Caco-2 (cell line): Measurements from ENCODE around the gene TUBGCP6. TPM values are rescaled to one million over a fixed set of nuclear protein-coding genes. Genes with fewer than 3 reads are reported as not detected.
A peak's percentile ranks its signal among the peaks of the same experiment; 100 is the strongest.

ENCODE experiments used
- BruUV-seq: library from RNA; stranded (reverse); fragments of 400-500 nt; replicated peaks from 2 replicates; lab custom pipeline; 2021; lab: Mats Ljungman, UMichigan
- CTCF ChIA-PET: fragments of 300-600 bp; sonication (Branson Sonifier 250); formaldehyde crosslinking; loops from one replicate; lab custom pipeline; 2022; ENCODE audit warnings: antibody characterized with exemption; lab: Charles Lee
- POLR2A ChIA-PET: fragments of 300-600 bp; sonication (Branson Sonifier 250); formaldehyde crosslinking; loops from one replicate; lab custom pipeline; 2022; ENCODE audit warnings: antibody characterized with exemption; lab: Charles Lee
- DNase-seq, 2 experiments: peaks; one replicate each; pipeline versions ENCODE4 v3.0.0 to v3.0.0-alpha.2; 2020 to 2022
- H3K27me3 ChIP-seq: replicated peaks from 2 replicates; pipeline ENCODE4 v1.6.0; 2011; ENCODE audit warnings: low read length; ENCODE audit not compliant: control insufficient read depth, insufficient read depth
- H3K36me3 ChIP-seq: 2 replicates; pipeline ENCODE4 v1.5.1; 2011; ENCODE audit warnings: low read length; ENCODE audit not compliant: control insufficient read depth, insufficient read depth
- H3K4me1 ChIP-seq: fragments of 250-450 bp; sonication (Bioruptor Pico); 2 replicates; pipeline ENCODE4 v1.5.1; 2020; ENCODE audit warnings: mild to moderate bottlenecking
- H3K4me3 ChIP-seq: 2 replicates; pipeline ENCODE4 v1.5.1; 2011; ENCODE audit warnings: low read depth, mild to moderate bottlenecking, control low read depth, low read length
- H3K9me3 ChIP-seq: fragments of 250-450 bp; sonication (Bioruptor Pico); 2 replicates; pipeline ENCODE4 v1.5.1; 2020; ENCODE audit warnings: mild to moderate bottlenecking, moderate library complexity
- H3K27ac Mint-ChIP-seq: one replicate; pipeline ENCODE4 v1.8.0; 2022; ENCODE audit warnings: mixed read lengths; ENCODE audit not compliant: unreplicated experiment
- H3K27me3 Mint-ChIP-seq: one replicate; pipeline ENCODE4 v1.8.0; 2022; ENCODE audit warnings: mixed read lengths; ENCODE audit not compliant: insufficient read depth, unreplicated experiment
- H3K36me3 Mint-ChIP-seq: one replicate; pipeline ENCODE4 v1.8.0; 2022; ENCODE audit warnings: mild to moderate bottlenecking, mixed read lengths; ENCODE audit not compliant: insufficient read depth, unreplicated experiment
- H3K4me1 Mint-ChIP-seq: one replicate; pipeline ENCODE4 v1.8.0; 2022; ENCODE audit warnings: low read depth, mixed read lengths; ENCODE audit not compliant: unreplicated experiment
- H3K4me3 Mint-ChIP-seq: one replicate; pipeline ENCODE4 v1.8.0; 2022; ENCODE audit warnings: mild to moderate bottlenecking, moderate library complexity, mixed read lengths; ENCODE audit not compliant: unreplicated experiment
- H3K9me3 Mint-ChIP-seq: one replicate; pipeline ENCODE4 v1.8.0; 2022; ENCODE audit warnings: mixed read lengths; ENCODE audit not compliant: unreplicated experiment
- CTCF ChIP-seq, 2 experiments: fragments of 200-600 bp in 1 of 2; IDR thresholded peaks; 1 replicate in 1 of 2; 2 replicates in 1 of 2; pipeline versions ENCODE4 v1.5.1 to v1.8.0; 2011 to 2022; ENCODE audit warnings: antibody characterized with exemption in 1 of 2, control low read depth in 1 of 2, inconsistent platforms in 1 of 2, low read depth in 1 of 2, low read length in 1 of 2, mild to moderate bottlenecking in 1 of 2, moderate library complexity in 1 of 2; ENCODE audit not compliant: insufficient read depth in 1 of 2, severe bottlenecking in 1 of 2, unreplicated experiment in 1 of 2
- intact Hi-C: fragments of 100-400 bp; cut with micrococcal nuclease; formaldehyde crosslinking; loops from one replicate; pipeline ENCODE4 v1.10.0; 2022; ENCODE audit not compliant: unreplicated experiment
- total RNA-seq: library from RNA; stranded (reverse); gene quantifications from 2 replicates; pipeline ENCODE4 v1.2.3, GENCODE V29; 2022

The TUBGCP6 gene
- total RNA-seq, 1 experiment from 2014 or later = 29.3 TPM

GRCh38 chr22:50269573-50269969 is 24.7 kb upstream of the TUBGCP6 start:
- Mint-ChIP-seq H3K36me3 (peaks cover 23% of the 10 kb centered on the region), H3K27ac (no peak overlapping the region), H3K4me1 (no peaks in the 10 kb centered on the region), H3K4me3 (peak overlapping the region; percentile 54), H3K9me3 (no peaks in the 10 kb centered on the region), H3K27me3 (no peaks in the 10 kb centered on the region)
- peaks cover 16% of the 10 kb centered on the region for H3K4me1 ChIP-seq
- H3K36me3 ChIP-seq = no peaks in the 10 kb centered on the region
- ChIA-PET POLR2A (no interaction called here), CTCF (interaction anchor here (1.1 kb wide), 1 partner anchor 17 kb away, joined by 3 read pairs; no protein-coding TSS in a partner anchor)
- peak overlapping the region; percentile 45 for H3K4me3 ChIP-seq
- intact Hi-C loops = no loop called here
- DNase-seq = no peak
- BruUV-seq = no TSS peak
- H3K27me3 ChIP-seq = no peaks in the 10 kb centered on the region
- no peak for TF ChIP-seq CTCF (IDR thresholded peaks at IDR 0.05; ENCODE audit: insufficient read depth in 1 of 2, low read depth in 1 of 2, low read length in 1 of 2, severe bottlenecking in 1 of 2, unreplicated experiment in 1 of 2)
- H3K9me3 ChIP-seq = no peaks in the 10 kb centered on the region

- Mint-ChIP-seq H3K36me3 (peaks cover 17% of the 10 kb centered on the region), H3K9me3 (no peaks in the 10 kb centered on the region), H3K27me3 (no peaks in the 10 kb centered on the region), H3K4me3 (peak overlapping the region; percentile 38), H3K4me1 (no peaks in the 10 kb centered on the region), H3K27ac (no peak overlapping the region)
- Histone ChIP-seq H3K36me3 (no peaks in the 10 kb centered on the region), H3K4me1 (peaks cover 16% of the 10 kb centered on the region), H3K27me3 (no peaks in the 10 kb centered on the region), H3K4me3 (no peak overlapping the region), H3K9me3 (no peaks in the 10 kb centered on the region)
- no TSS peak for BruUV-seq
- ChIA-PET POLR2A (no interaction called here), CTCF (interaction anchor here (0.6 kb wide), 1 partner anchor 18 kb away, joined by 3 read pairs; the partner anchor contains the start of gene HDAC10)
- TF ChIP-seq CTCF (IDR thresholded peaks at IDR 0.05; ENCODE audit: insufficient read depth in 1 of 2, low read depth in 1 of 2, low read length in 1 of 2, severe bottlenecking in 1 of 2, unreplicated experiment in 1 of 2) = no peak
- DNase-seq = no peak
- intact Hi-C loops = no loop called here
Observed at GRCh38 chr22:50268655-50269113, 23.9 kb upstream of the TUBGCP6 start.

GRCh38 chr22:50267591-50268390 is 23.0 kb upstream of the TUBGCP6 start:
- Mint-ChIP-seq H3K9me3 (no peaks in the 10 kb centered on the region), H3K4me1 (no peaks in the 10 kb centered on the region), H3K36me3 (peaks cover 15% of the 10 kb centered on the region), H3K27ac (no peak overlapping the region), H3K4me3 (peak overlapping the region; percentile 38), H3K27me3 (no peaks in the 10 kb centered on the region)
- POLR2A ChIA-PET = no interaction called here
- Histone ChIP-seq H3K9me3 (no peaks in the 10 kb centered on the region), H3K27me3 (no peaks in the 10 kb centered on the region), H3K4me1 (peaks cover 16% of the 10 kb centered on the region), H3K4me3 (peak overlapping the region; percentile 10; the same call in 1 of the 2 replicates), H3K36me3 (no peaks in the 10 kb centered on the region)
- peak; percentile 63 to 64 for DNase-seq
- no TSS peak for BruUV-seq
- TF ChIP-seq CTCF (IDR thresholded peaks at IDR 0.05; ENCODE audit: insufficient read depth in 1 of 2, low read depth in 1 of 2, low read length in 1 of 2, severe bottlenecking in 1 of 2, unreplicated experiment in 1 of 2) = peak in 1 of 2 experiments; percentile 11
- CTCF ChIA-PET = interaction anchor here (0.7 to 1.5 kb wide), 4 partner anchors 16 to 230 kb away, joined by 4 to 10 read pairs (median 8); partner anchors contain the start of gene HDAC10
- intact Hi-C loops = no loop called here
